WTC11 (cell line): ENCODE measurements around the gene SHLD1. TPM values are rescaled to one million over a fixed set of nuclear protein-coding genes. Genes with fewer than 3 reads are reported as not detected.

Source experiments
- ATAC-seq: fragments of 200-7000 bp; cut with Tn5 transposase; 2 replicates; pipeline ENCODE4 v1.10.0; 2021; ENCODE audit warnings: mild to moderate bottlenecking, moderate library complexity
- CTCF ChIA-PET: fragments of 300-600 bp; sonication (Branson Sonifier 250); formaldehyde crosslinking; loops from one replicate; lab custom pipeline; 2021; ENCODE audit warnings: antibody characterized with exemption; lab: Charles Lee
- POLR2A ChIA-PET: fragments of 350-600 bp; sonication (Branson Sonifier 250); formaldehyde crosslinking; loops from one replicate; lab custom pipeline; 2021; ENCODE audit warnings: antibody characterized with exemption; lab: Charles Lee
- DNase-seq: peaks from one replicate; pipeline ENCODE4 v3.0.0; 2021; ENCODE audit warnings: low spot score
- H3K27ac Mint-ChIP-seq: 2 replicates; pipeline ENCODE4 v1.8.0; 2021; ENCODE audit warnings: mixed read lengths
- H3K27me3 Mint-ChIP-seq: 2 replicates; pipeline ENCODE4 v1.8.0; 2021; ENCODE audit warnings: low read depth, mild to moderate bottlenecking, moderate library complexity, mixed read lengths
- H3K36me3 Mint-ChIP-seq: 2 replicates; pipeline ENCODE4 v1.8.0; 2021; ENCODE audit warnings: mixed read lengths
- H3K4me1 Mint-ChIP-seq: 2 replicates; pipeline ENCODE4 v1.8.0; 2022; ENCODE audit warnings: mixed read lengths
- H3K4me3 Mint-ChIP-seq: 2 replicates; pipeline ENCODE4 v1.8.0; 2021; ENCODE audit warnings: mild to moderate bottlenecking, moderate library complexity, mixed read lengths
- H3K9me3 Mint-ChIP-seq: 2 replicates; pipeline ENCODE4 v1.8.0; 2021; ENCODE audit warnings: mixed read lengths
- AFF4 ChIP-seq: sonication (generic); formaldehyde crosslinking; IDR thresholded peaks from 2 replicates; pipeline ENCODE4 v1.8.1; 2023; ENCODE audit warnings: mild to moderate bottlenecking, missing genetic modification reagents, borderline replicate concordance
- CREM ChIP-seq: sonication (generic); formaldehyde crosslinking; IDR thresholded peaks from 2 replicates; pipeline ENCODE4 v1.8.1; 2022; ENCODE audit warnings: mild to moderate bottlenecking, missing genetic modification reagents, moderate library complexity
- FOXP4 ChIP-seq: sonication (generic); formaldehyde crosslinking; IDR thresholded peaks from 2 replicates; pipeline ENCODE4 v1.8.0; 2022; ENCODE audit warnings: mild to moderate bottlenecking, missing genetic modification reagents
- GRHL2 ChIP-seq: fragments of 250-450 bp; sonication (Bioruptor Pico); IDR thresholded peaks from 2 replicates; pipeline ENCODE4 v1.8.0; 2022; ENCODE audit warnings: mild to moderate bottlenecking, moderate library complexity; ENCODE audit not compliant: insufficient replicate concordance, severe bottlenecking
- IRF2 ChIP-seq: sonication (generic); formaldehyde crosslinking; IDR thresholded peaks from 2 replicates; pipeline ENCODE4 v1.8.0; 2022; ENCODE audit warnings: low read depth, missing genetic modification reagents, borderline replicate concordance
- MXD4 ChIP-seq: fragments of 250-450 bp; sonication (Bioruptor Pico); IDR thresholded peaks from 2 replicates; pipeline ENCODE4 v1.8.0; 2021; ENCODE audit warnings: mild to moderate bottlenecking, moderate library complexity, borderline replicate concordance
- NR3C1 ChIP-seq: sonication (generic); formaldehyde crosslinking; conservative IDR thresholded peaks from 2 replicates; pipeline ENCODE4 v1.8.1; 2023; ENCODE audit warnings: low read depth, mild to moderate bottlenecking, missing genetic modification reagents
- SMAD4 ChIP-seq: sonication (generic); formaldehyde crosslinking; IDR thresholded peaks from 2 replicates; pipeline ENCODE4 v1.8.0; 2022; ENCODE audit warnings: mild to moderate bottlenecking, missing genetic modification reagents
- TP53 ChIP-seq: sonication (generic); formaldehyde crosslinking; IDR thresholded peaks from 2 replicates; pipeline ENCODE4 v1.8.1; 2023; ENCODE audit warnings: mild to moderate bottlenecking, missing genetic modification reagents
- USF2 ChIP-seq: sonication (generic); formaldehyde crosslinking; IDR thresholded peaks from 2 replicates; pipeline ENCODE4 v1.8.1; 2023; ENCODE audit warnings: mild to moderate bottlenecking, missing genetic modification reagents, moderate library complexity
- ZNF121 ChIP-seq: sonication (generic); formaldehyde crosslinking; IDR thresholded peaks from 2 replicates; pipeline ENCODE4 v1.8.0; 2023; ENCODE audit warnings: missing genetic modification reagents
- ZNF423 ChIP-seq: fragments of 250-450 bp; sonication (Bioruptor Pico); IDR thresholded peaks from 2 replicates; pipeline ENCODE4 v2.1.2; 2022; ENCODE audit warnings: mild to moderate bottlenecking, moderate library complexity
- ZNF512 ChIP-seq: sonication (generic); formaldehyde crosslinking; IDR thresholded peaks from 2 replicates; pipeline ENCODE4 v1.8.1; 2022; ENCODE audit warnings: missing genetic modification reagents, borderline replicate concordance
- total RNA-seq: library from RNA; stranded (reverse); gene quantifications from 3 replicates; pipeline ENCODE4 v1.2.3, GENCODE V29; 2021
- TF ChIP-seq, protein P1 (sequence below): sonication (generic); formaldehyde crosslinking; IDR thresholded peaks from 2 replicates; pipeline ENCODE4 v1.8.1; 2023; ENCODE audit warnings: mild to moderate bottlenecking, missing genetic modification reagents
- TF ChIP-seq, protein P2 (sequence below): sonication (generic); formaldehyde crosslinking; IDR thresholded peaks from 2 replicates; pipeline ENCODE4 v1.8.0; 2023; ENCODE audit warnings: mild to moderate bottlenecking, missing genetic modification reagents
- TF ChIP-seq, protein P3 (sequence below): fragments of 250-450 bp; sonication (Bioruptor Pico); IDR thresholded peaks from 2 replicates; pipeline ENCODE4 v1.9.0; 2021; ENCODE audit warnings: mild to moderate bottlenecking, borderline replicate concordance

SHLD1 gene
- total RNA-seq, 1 experiment from 2014 or later, result 4.1 TPM

GRCh38 chr20:5793916-5794315 is 43.7 kb downstream of the SHLD1 start:
- Mint-ChIP-seq H3K27me3 (no peaks in the 10 kb centered on the region), H3K9me3 (no peaks in the 10 kb centered on the region), H3K27ac (peak overlapping the region; percentile 88)
- no peak for ATAC-seq
- TF ChIP-seq IRF2 (CRISPR knock-in tag), result no peak
- no peak for TF ChIP-seq SMAD4 (CRISPR knock-in tag)
- TF ChIP-seq ZNF121 (CRISPR knock-in tag), result no peak
- no peak for TF ChIP-seq NR3C1 (CRISPR knock-in tag)
- TF ChIP-seq, protein P1, sequence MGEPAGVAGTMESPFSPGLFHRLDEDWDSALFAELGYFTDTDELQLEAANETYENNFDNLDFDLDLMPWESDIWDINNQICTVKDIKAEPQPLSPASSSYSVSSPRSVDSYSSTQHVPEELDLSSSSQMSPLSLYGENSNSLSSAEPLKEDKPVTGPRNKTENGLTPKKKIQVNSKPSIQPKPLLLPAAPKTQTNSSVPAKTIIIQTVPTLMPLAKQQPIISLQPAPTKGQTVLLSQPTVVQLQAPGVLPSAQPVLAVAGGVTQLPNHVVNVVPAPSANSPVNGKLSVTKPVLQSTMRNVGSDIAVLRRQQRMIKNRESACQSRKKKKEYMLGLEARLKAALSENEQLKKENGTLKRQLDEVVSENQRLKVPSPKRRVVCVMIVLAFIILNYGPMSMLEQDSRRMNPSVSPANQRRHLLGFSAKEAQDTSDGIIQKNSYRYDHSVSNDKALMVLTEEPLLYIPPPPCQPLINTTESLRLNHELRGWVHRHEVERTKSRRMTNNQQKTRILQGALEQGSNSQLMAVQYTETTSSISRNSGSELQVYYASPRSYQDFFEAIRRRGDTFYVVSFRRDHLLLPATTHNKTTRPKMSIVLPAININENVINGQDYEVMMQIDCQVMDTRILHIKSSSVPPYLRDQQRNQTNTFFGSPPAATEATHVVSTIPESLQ (CRISPR knock-in tag), result no peak
- TF ChIP-seq USF2 (CRISPR knock-in tag), result no peak
- TF ChIP-seq AFF4 (CRISPR knock-in tag), result no peak
- TF ChIP-seq GRHL2, result no peak
- TF ChIP-seq FOXP4 (CRISPR knock-in tag), result no peak
- no peak for TF ChIP-seq ZNF423 (CRISPR knock-in tag)
- TF ChIP-seq MXD4, result no peak
- TF ChIP-seq, protein P2, sequence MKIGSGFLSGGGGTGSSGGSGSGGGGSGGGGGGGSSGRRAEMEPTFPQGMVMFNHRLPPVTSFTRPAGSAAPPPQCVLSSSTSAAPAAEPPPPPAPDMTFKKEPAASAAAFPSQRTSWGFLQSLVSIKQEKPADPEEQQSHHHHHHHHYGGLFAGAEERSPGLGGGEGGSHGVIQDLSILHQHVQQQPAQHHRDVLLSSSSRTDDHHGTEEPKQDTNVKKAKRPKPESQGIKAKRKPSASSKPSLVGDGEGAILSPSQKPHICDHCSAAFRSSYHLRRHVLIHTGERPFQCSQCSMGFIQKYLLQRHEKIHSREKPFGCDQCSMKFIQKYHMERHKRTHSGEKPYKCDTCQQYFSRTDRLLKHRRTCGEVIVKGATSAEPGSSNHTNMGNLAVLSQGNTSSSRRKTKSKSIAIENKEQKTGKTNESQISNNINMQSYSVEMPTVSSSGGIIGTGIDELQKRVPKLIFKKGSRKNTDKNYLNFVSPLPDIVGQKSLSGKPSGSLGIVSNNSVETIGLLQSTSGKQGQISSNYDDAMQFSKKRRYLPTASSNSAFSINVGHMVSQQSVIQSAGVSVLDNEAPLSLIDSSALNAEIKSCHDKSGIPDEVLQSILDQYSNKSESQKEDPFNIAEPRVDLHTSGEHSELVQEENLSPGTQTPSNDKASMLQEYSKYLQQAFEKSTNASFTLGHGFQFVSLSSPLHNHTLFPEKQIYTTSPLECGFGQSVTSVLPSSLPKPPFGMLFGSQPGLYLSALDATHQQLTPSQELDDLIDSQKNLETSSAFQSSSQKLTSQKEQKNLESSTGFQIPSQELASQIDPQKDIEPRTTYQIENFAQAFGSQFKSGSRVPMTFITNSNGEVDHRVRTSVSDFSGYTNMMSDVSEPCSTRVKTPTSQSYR, result no peak
- TF ChIP-seq, protein P3, sequence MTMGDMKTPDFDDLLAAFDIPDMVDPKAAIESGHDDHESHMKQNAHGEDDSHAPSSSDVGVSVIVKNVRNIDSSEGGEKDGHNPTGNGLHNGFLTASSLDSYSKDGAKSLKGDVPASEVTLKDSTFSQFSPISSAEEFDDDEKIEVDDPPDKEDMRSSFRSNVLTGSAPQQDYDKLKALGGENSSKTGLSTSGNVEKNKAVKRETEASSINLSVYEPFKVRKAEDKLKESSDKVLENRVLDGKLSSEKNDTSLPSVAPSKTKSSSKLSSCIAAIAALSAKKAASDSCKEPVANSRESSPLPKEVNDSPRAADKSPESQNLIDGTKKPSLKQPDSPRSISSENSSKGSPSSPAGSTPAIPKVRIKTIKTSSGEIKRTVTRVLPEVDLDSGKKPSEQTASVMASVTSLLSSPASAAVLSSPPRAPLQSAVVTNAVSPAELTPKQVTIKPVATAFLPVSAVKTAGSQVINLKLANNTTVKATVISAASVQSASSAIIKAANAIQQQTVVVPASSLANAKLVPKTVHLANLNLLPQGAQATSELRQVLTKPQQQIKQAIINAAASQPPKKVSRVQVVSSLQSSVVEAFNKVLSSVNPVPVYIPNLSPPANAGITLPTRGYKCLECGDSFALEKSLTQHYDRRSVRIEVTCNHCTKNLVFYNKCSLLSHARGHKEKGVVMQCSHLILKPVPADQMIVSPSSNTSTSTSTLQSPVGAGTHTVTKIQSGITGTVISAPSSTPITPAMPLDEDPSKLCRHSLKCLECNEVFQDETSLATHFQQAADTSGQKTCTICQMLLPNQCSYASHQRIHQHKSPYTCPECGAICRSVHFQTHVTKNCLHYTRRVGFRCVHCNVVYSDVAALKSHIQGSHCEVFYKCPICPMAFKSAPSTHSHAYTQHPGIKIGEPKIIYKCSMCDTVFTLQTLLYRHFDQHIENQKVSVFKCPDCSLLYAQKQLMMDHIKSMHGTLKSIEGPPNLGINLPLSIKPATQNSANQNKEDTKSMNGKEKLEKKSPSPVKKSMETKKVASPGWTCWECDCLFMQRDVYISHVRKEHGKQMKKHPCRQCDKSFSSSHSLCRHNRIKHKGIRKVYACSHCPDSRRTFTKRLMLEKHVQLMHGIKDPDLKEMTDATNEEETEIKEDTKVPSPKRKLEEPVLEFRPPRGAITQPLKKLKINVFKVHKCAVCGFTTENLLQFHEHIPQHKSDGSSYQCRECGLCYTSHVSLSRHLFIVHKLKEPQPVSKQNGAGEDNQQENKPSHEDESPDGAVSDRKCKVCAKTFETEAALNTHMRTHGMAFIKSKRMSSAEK (CRISPR knock-in tag), result no peak
- no peak for TF ChIP-seq TP53
- no peak for TF ChIP-seq CREM
- TF ChIP-seq ZNF512 (CRISPR knock-in tag), result no peak
- TF ChIP-seq, all 79 proteins: peak for 0
- POLR2A ChIA-PET, result no interaction called here
- Mint-ChIP-seq H3K4me1 (peaks cover 31% of the 10 kb centered on the region), H3K36me3 (no peaks in the 10 kb centered on the region), H3K4me3 (no peak overlapping the region)
- CTCF ChIA-PET, result interaction anchor here (2.1 kb wide), 1 partner anchor 265 kb away, joined by 11 read pairs; no protein-coding TSS in a partner anchor
- no peak for DNase-seq
